OCI-LY3 (cell line): ENCODE measurements around the gene VIPR2.
"Not testable (repeated sequence)": the region's sequence is repeated elsewhere in the genome, so short reads cannot be mapped to it uniquely, and the experiment has no call there.

Experiments used
- CTCF ChIP-seq: fragments of 200-600, 300-600 bp; sonication (generic); IDR thresholded peaks from 2 replicates; pipeline ENCODE4 v1.5.1; 2014; ENCODE audit warnings: antibody characterized with exemption, low read length, low read depth
- EZH2phosphoT487 ChIP-seq: fragments of 200-600 bp; shearing (Covaris generic); IDR thresholded peaks from 2 replicates; pipeline ENCODE4 v1.6.1; 2018; ENCODE audit warnings: antibody characterized with exemption, mixed run types, low read depth

GRCh38 chr7:159006022-159006609 is 138.6 kb downstream of the VIPR2 start:
- not testable (repeated sequence) for TF ChIP-seq EZH2phosphoT487, CTCF
